HG03025 (cell line): ENCODE measurements around the gene EIF2AK3.
"Not testable (repeated sequence)": the region's sequence is repeated elsewhere in the genome, so short reads cannot be mapped to it uniquely, and the experiment has no call there.

ENCODE experiments used
- ATAC-seq: cut with Tn5 transposase; IDR thresholded peaks from one replicate; pipeline ENCODE4 v1.9.1; 2021; ENCODE audit warnings: mild to moderate bottlenecking, moderate library complexity; ENCODE audit not compliant: unreplicated experiment, low FRiP score

Gene EIF2AK3

DNA sequence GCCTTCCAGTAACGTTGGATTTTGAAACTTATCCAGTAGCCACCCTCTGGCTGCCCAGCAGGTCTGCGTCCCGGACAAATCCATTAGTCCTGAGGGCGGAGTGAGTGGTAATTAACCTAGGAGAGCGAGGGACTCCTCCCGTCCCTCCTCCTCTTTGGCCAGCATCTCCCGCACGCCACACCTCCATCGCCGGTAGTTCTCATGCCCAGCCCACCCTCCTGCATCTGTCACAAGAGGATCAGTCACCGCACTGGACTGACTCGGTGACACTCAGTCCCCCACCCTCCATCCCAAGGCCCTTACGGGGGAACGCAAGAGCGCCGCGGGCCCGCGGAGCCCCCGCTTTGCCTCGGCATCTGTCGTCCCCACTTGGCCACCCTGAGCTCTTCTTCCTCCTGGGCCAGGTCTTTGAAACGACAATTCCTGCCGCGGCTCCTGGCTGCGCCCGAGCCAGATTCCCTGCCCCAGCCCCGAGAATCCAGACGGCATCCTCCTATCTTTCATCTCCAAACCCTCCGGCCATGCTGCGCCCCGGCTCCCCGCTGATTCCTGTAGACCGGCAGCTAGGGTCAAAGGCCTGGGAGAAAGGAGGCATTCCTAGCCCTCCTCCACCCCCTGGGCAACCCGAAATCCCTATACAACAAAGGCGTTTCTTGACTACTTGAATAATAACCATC lies 77.5 kb downstream of the EIF2AK3 start:
- no peak for ATAC-seq

DNA sequence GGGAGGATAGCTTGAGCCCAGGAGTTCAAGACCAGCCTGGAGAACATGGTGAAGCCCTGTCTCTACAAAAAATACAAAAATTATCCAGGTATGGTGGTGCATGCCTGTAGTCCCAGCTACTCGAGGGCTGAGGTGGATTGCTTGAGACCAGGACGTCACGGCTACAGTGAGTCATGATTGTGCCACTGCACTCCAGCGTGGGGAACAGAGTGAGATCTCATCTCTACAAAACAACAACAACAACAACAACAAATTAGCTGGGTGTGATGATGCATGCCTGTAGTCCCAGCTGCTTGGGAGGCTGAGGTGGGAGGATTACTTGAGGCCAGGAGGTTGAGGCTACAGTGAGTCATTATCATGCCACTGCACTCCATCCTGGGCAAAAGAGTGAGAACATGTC lies 81.0 kb downstream of the EIF2AK3 start:
- ATAC-seq: not testable (repeated sequence)

GRCh38 chr2:88545118-88545517 lies 82.1 kb downstream of the EIF2AK3 start:
- ATAC-seq: no peak

GRCh38 chr2:88543541-88544057 lies 83.7 kb downstream of the EIF2AK3 start:
- no peak for ATAC-seq

DNA sequence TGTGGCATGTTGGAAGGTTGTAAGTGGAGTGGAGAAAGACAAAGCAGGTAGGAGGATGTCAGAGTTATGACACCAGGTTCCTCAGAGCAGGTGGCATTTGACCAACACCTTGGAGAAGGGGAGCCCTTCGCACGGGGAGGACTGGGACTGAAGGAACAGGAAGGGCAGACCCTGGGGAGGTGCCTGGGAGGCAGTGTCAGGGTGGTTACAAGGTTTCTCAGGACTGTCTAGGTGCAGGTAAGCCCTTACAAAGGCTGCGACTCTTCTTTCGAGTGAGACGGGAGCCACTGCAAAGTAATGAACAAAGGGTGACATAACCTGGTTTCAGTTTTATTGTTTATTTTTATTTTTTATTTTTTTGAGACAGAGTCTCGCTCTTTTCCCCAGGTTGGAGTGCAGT lies 84.6 kb downstream of the EIF2AK3 start:
- no peak for ATAC-seq

- no peak for ATAC-seq
Measured at GRCh38 chr2:88540346-88540745, 86.9 kb downstream of the EIF2AK3 start.

DNA sequence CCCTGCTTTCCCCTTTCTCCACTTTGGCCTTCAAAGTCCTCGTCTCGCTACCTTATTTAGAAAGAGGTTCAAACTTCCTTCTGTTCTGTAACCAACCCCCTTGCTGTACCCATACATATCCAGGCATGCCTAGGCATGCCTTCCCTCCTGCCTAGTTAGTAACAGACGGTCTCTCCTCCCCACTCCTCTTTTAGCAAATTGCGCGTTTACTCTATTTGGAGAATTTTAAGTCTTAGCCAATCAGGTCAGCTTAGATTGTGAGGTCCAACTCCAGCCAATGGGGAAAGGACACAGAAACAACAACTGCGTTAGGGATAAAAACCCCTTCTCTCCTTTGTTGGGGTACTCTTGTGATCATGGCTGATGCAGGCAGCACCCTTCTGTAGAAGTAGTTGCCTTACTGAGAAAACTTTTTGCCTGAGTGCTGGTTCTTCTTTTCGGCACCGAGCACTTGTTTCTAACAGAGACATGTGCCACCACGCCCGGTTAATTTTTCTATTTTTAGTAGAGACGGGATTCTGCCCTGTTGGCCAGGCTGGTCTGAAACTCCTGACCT lies 88.8 kb downstream of the EIF2AK3 start:
- ATAC-seq: no peak

- ATAC-seq: no peak
Measured at GRCh38 chr2:88537640-88538039, 89.6 kb downstream of the EIF2AK3 start.

DNA sequence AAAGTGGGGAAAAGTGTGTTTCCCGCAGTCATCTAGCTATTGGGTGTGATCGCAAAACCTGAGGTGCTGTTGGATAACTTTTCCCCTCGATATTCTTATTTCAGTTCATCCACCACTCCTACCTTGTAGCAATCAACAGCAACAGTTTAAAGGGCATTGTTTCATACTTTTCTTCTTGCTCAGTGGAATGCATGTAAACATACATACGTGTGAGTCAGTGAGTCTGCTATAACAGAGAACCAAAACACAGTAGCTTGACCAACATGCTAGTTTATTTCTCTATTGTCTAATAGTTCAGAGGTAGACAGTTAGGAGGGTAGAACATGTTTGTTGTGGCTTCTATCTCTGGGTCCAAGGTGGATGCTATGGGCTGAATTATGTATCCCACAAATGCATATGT lies 97.2 kb downstream of the EIF2AK3 start:
- no peak for ATAC-seq

- ATAC-seq: no peak
Measured at GRCh38 chr2:88521445-88522073, 105.7 kb downstream of the EIF2AK3 start.

GRCh38 chr2:88517759-88518201 lies 109.5 kb downstream of the EIF2AK3 start:
- ATAC-seq: no peak
